ENCODE data around the gene HOXC4.

GRCh38 chr12:54048406-54049093 is 5.1 kb upstream of the HOXC4 start:
- TF ChIP-seq, protein P1, sequence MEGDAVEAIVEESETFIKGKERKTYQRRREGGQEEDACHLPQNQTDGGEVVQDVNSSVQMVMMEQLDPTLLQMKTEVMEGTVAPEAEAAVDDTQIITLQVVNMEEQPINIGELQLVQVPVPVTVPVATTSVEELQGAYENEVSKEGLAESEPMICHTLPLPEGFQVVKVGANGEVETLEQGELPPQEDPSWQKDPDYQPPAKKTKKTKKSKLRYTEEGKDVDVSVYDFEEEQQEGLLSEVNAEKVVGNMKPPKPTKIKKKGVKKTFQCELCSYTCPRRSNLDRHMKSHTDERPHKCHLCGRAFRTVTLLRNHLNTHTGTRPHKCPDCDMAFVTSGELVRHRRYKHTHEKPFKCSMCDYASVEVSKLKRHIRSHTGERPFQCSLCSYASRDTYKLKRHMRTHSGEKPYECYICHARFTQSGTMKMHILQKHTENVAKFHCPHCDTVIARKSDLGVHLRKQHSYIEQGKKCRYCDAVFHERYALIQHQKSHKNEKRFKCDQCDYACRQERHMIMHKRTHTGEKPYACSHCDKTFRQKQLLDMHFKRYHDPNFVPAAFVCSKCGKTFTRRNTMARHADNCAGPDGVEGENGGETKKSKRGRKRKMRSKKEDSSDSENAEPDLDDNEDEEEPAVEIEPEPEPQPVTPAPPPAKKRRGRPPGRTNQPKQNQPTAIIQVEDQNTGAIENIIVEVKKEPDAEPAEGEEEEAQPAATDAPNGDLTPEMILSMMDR (IDR thresholded peaks at IDR 0.05), result no peak
- no peak for TF ChIP-seq POLR2AphosphoS5 (IDR thresholded peaks at IDR 0.05)
